ENCODE results near the gene IL4R.
"Not testable (repeated sequence)": the region's sequence is repeated elsewhere in the genome, so short reads cannot be mapped to it uniquely, and the experiment has no call there.

Gene IL4R

GRCh38 chr16:27273670-27274423, 39.9 kb upstream of the IL4R start:
- no peaks in the 10 kb centered on the region for H3K36me3 ChIP-seq (ENCODE audit: control insufficient read depth, insufficient read depth, low read length)
- no peak overlapping the region for H3K4me3 ChIP-seq (ENCODE audit: low read depth, low read length)
- no peaks in the 10 kb centered on the region for H3K9me3 ChIP-seq (ENCODE audit: control insufficient read depth, insufficient read depth, low read length)
- H3K4me1 ChIP-seq (ENCODE audit: control insufficient read depth, insufficient read depth, low read length) = no peaks in the 10 kb centered on the region
- no peaks in the 10 kb centered on the region for H3K27me3 ChIP-seq (ENCODE audit: control insufficient read depth, insufficient read depth, low read length)
- no peak overlapping the region for H3K9ac ChIP-seq (ENCODE audit: low read depth, low read length)

- H3K36me3 ChIP-seq (ENCODE audit: control insufficient read depth, insufficient read depth, low read length); H3K27me3 ChIP-seq (ENCODE audit: control insufficient read depth, insufficient read depth, low read length); H3K4me3 ChIP-seq (ENCODE audit: low read depth, low read length); H3K9ac ChIP-seq (ENCODE audit: low read depth, low read length); H3K4me1 ChIP-seq (ENCODE audit: control insufficient read depth, insufficient read depth, low read length); H3K9me3 ChIP-seq (ENCODE audit: control insufficient read depth, insufficient read depth, low read length): not testable (repeated sequence)
These were observed 39.3 kb upstream of the IL4R start for GRCh38 chr16:27274424-27274874.

GRCh38 chr16:27275394-27275793, 38.4 kb upstream of the IL4R start:
- Histone ChIP-seq H3K9me3 (ENCODE audit: control insufficient read depth, insufficient read depth, low read length) (no peaks in the 10 kb centered on the region), H3K4me3 (ENCODE audit: low read depth, low read length) (no peak overlapping the region), H3K4me1 (ENCODE audit: control insufficient read depth, insufficient read depth, low read length) (no peaks in the 10 kb centered on the region), H3K27me3 (ENCODE audit: control insufficient read depth, insufficient read depth, low read length) (no peaks in the 10 kb centered on the region), H3K36me3 (ENCODE audit: control insufficient read depth, insufficient read depth, low read length) (no peaks in the 10 kb centered on the region), H3K9ac (ENCODE audit: low read depth, low read length) (no peak overlapping the region)

- H3K4me3 ChIP-seq (ENCODE audit: low read depth, low read length) = no peak overlapping the region
- no peaks in the 10 kb centered on the region for H3K27me3 ChIP-seq (ENCODE audit: control insufficient read depth, insufficient read depth, low read length)
- H3K36me3 ChIP-seq (ENCODE audit: control insufficient read depth, insufficient read depth, low read length) = no peaks in the 10 kb centered on the region
- H3K9ac ChIP-seq (ENCODE audit: low read depth, low read length) = no peak overlapping the region
- H3K9me3 ChIP-seq (ENCODE audit: control insufficient read depth, insufficient read depth, low read length) = no peaks in the 10 kb centered on the region
- H3K4me1 ChIP-seq (ENCODE audit: control insufficient read depth, insufficient read depth, low read length) = peaks cover 3% of the 10 kb centered on the region
These were observed 32.5 kb upstream of the IL4R start for GRCh38 chr16:27281243-27281642.

GRCh38 chr16:27284865-27285675, 28.7 kb upstream of the IL4R start:
- Histone ChIP-seq H3K9me3 (ENCODE audit: control insufficient read depth, insufficient read depth, low read length) (no peaks in the 10 kb centered on the region), H3K27me3 (ENCODE audit: control insufficient read depth, insufficient read depth, low read length) (no peaks in the 10 kb centered on the region), H3K9ac (ENCODE audit: low read depth, low read length) (no peak overlapping the region), H3K4me3 (ENCODE audit: low read depth, low read length) (no peak overlapping the region), H3K4me1 (ENCODE audit: control insufficient read depth, insufficient read depth, low read length) (peaks cover 3% of the 10 kb centered on the region), H3K36me3 (ENCODE audit: control insufficient read depth, insufficient read depth, low read length) (no peaks in the 10 kb centered on the region)

- no peaks in the 10 kb centered on the region for H3K36me3 ChIP-seq (ENCODE audit: control insufficient read depth, insufficient read depth, low read length)
- H3K9me3 ChIP-seq (ENCODE audit: control insufficient read depth, insufficient read depth, low read length) = no peaks in the 10 kb centered on the region
- no peak overlapping the region for H3K9ac ChIP-seq (ENCODE audit: low read depth, low read length)
- no peaks in the 10 kb centered on the region for H3K27me3 ChIP-seq (ENCODE audit: control insufficient read depth, insufficient read depth, low read length)
- H3K4me1 ChIP-seq (ENCODE audit: control insufficient read depth, insufficient read depth, low read length) = peaks cover 3% of the 10 kb centered on the region
- H3K4me3 ChIP-seq (ENCODE audit: low read depth, low read length) = no peak overlapping the region
These were observed 28.0 kb upstream of the IL4R start for GRCh38 chr16:27285676-27286196.

- Histone ChIP-seq H3K9ac (ENCODE audit: low read depth, low read length) (no peak overlapping the region), H3K4me3 (ENCODE audit: low read depth, low read length) (no peak overlapping the region), H3K36me3 (ENCODE audit: control insufficient read depth, insufficient read depth, low read length) (no peaks in the 10 kb centered on the region), H3K4me1 (ENCODE audit: control insufficient read depth, insufficient read depth, low read length) (peaks cover 2% of the 10 kb centered on the region), H3K27me3 (ENCODE audit: control insufficient read depth, insufficient read depth, low read length) (no peaks in the 10 kb centered on the region), H3K9me3 (ENCODE audit: control insufficient read depth, insufficient read depth, low read length) (no peaks in the 10 kb centered on the region)
These were observed 27.3 kb upstream of the IL4R start for GRCh38 chr16:27286451-27286850.

GRCh38 chr16:27287051-27287811, 26.5 kb upstream of the IL4R start:
- Histone ChIP-seq H3K36me3 (ENCODE audit: control insufficient read depth, insufficient read depth, low read length) (no peaks in the 10 kb centered on the region), H3K4me3 (ENCODE audit: low read depth, low read length) (no peak overlapping the region), H3K9ac (ENCODE audit: low read depth, low read length) (no peak overlapping the region), H3K9me3 (ENCODE audit: control insufficient read depth, insufficient read depth, low read length) (no peaks in the 10 kb centered on the region), H3K4me1 (ENCODE audit: control insufficient read depth, insufficient read depth, low read length) (no peaks in the 10 kb centered on the region), H3K27me3 (ENCODE audit: control insufficient read depth, insufficient read depth, low read length) (no peaks in the 10 kb centered on the region)

GRCh38 chr16:27287887-27288286, 25.9 kb upstream of the IL4R start:
- Histone ChIP-seq H3K9ac (ENCODE audit: low read depth, low read length) (no peak overlapping the region), H3K9me3 (ENCODE audit: control insufficient read depth, insufficient read depth, low read length) (no peaks in the 10 kb centered on the region), H3K27me3 (ENCODE audit: control insufficient read depth, insufficient read depth, low read length) (no peaks in the 10 kb centered on the region), H3K36me3 (ENCODE audit: control insufficient read depth, insufficient read depth, low read length) (no peaks in the 10 kb centered on the region), H3K4me1 (ENCODE audit: control insufficient read depth, insufficient read depth, low read length) (no peaks in the 10 kb centered on the region), H3K4me3 (ENCODE audit: low read depth, low read length) (no peak overlapping the region)

- H3K9me3 ChIP-seq (ENCODE audit: control insufficient read depth, insufficient read depth, low read length); H3K9ac ChIP-seq (ENCODE audit: low read depth, low read length); H3K4me1 ChIP-seq (ENCODE audit: control insufficient read depth, insufficient read depth, low read length); H3K36me3 ChIP-seq (ENCODE audit: control insufficient read depth, insufficient read depth, low read length); H3K27me3 ChIP-seq (ENCODE audit: control insufficient read depth, insufficient read depth, low read length); H3K4me3 ChIP-seq (ENCODE audit: low read depth, low read length): not testable (repeated sequence)
These were observed 25.5 kb upstream of the IL4R start for GRCh38 chr16:27288313-27288712.

GRCh38 chr16:27289669-27290068, 24.1 kb upstream of the IL4R start:
- H3K9me3 ChIP-seq (ENCODE audit: control insufficient read depth, insufficient read depth, low read length) = no peaks in the 10 kb centered on the region
- H3K4me1 ChIP-seq (ENCODE audit: control insufficient read depth, insufficient read depth, low read length) = no peaks in the 10 kb centered on the region
- H3K36me3 ChIP-seq (ENCODE audit: control insufficient read depth, insufficient read depth, low read length) = no peaks in the 10 kb centered on the region
- no peaks in the 10 kb centered on the region for H3K27me3 ChIP-seq (ENCODE audit: control insufficient read depth, insufficient read depth, low read length)
- H3K9ac ChIP-seq (ENCODE audit: low read depth, low read length) = no peak overlapping the region
- H3K4me3 ChIP-seq (ENCODE audit: low read depth, low read length) = no peak overlapping the region
